HG03064 (cell line): ENCODE measurements around the gene IL17F.
A peak's percentile ranks its signal among the peaks of the same experiment; 100 is the strongest.
"Not testable (repeated sequence)": the region's sequence is repeated elsewhere in the genome, so short reads cannot be mapped to it uniquely, and the experiment has no call there.

ENCODE experiments used
- ATAC-seq: cut with Tn5 transposase; IDR thresholded peaks from one replicate; pipeline ENCODE4 v1.9.1; 2021; ENCODE audit warnings: low read depth; ENCODE audit not compliant: unreplicated experiment

IL17F gene

GRCh38 chr6:52249078-52249477 is 4.8 kb upstream of the IL17F start:
- ATAC-seq: no peak

GRCh38 chr6:52245425-52245824 is 1.1 kb upstream of the IL17F start:
- no peak for ATAC-seq

GRCh38 chr6:52243282-52243893 is 912 bp downstream of the IL17F start:
- ATAC-seq: no peak

- no peak for ATAC-seq
Observed at GRCh38 chr6:52241819-52242218, 2.5 kb downstream of the IL17F start.

- no peak for ATAC-seq
Observed at GRCh38 chr6:52233975-52234823, 10.1 kb downstream of the IL17F start.

- ATAC-seq: no peak
Observed at GRCh38 chr6:52233005-52233404, 11.3 kb downstream of the IL17F start.

- ATAC-seq: no peak
Observed at GRCh38 chr6:52231406-52232127, 12.7 kb downstream of the IL17F start.

GRCh38 chr6:52230685-52231084 is 13.6 kb downstream of the IL17F start:
- no peak for ATAC-seq

GRCh38 chr6:52227495-52227894 is 16.8 kb downstream of the IL17F start:
- ATAC-seq: peak; percentile 100

- ATAC-seq: peak; percentile 79
Observed at GRCh38 chr6:52221302-52221701, 23.0 kb downstream of the IL17F start.

- ATAC-seq: no peak
Observed at GRCh38 chr6:52217761-52218160, 26.5 kb downstream of the IL17F start.

- ATAC-seq: no peak
Observed at GRCh38 chr6:52216932-52217575, 27.2 kb downstream of the IL17F start.

GRCh38 chr6:52215787-52216186 is 28.5 kb downstream of the IL17F start:
- ATAC-seq: no peak

- no peak for ATAC-seq
Observed at GRCh38 chr6:52213127-52213526, 31.2 kb downstream of the IL17F start.

GRCh38 chr6:52210227-52210626 is 34.1 kb downstream of the IL17F start:
- ATAC-seq: peak; percentile 90

GRCh38 chr6:52209770-52210169 is 34.5 kb downstream of the IL17F start:
- peak; percentile 44 for ATAC-seq

GRCh38 chr6:52208612-52209011 is 35.7 kb downstream of the IL17F start:
- ATAC-seq: no peak

GRCh38 chr6:52207066-52207465 is 37.2 kb downstream of the IL17F start:
- no peak for ATAC-seq

- no peak for ATAC-seq
Observed at GRCh38 chr6:52201493-52201892, 42.8 kb downstream of the IL17F start.

GRCh38 chr6:52201046-52201445 is 43.3 kb downstream of the IL17F start:
- no peak for ATAC-seq

- ATAC-seq: not testable (repeated sequence)
Observed at GRCh38 chr6:52200088-52200487, 44.2 kb downstream of the IL17F start.
